Lower leg skin (tissue), 3 donors: Measurements from ENCODE around the gene GPR84.

Experiments
- POLR2A ChIP-seq, 2 donors: fragments of 450-650 bp; IDR thresholded peaks; one replicate each; pipeline ENCODE4 v1.6.1; 2016 to 2017; ENCODE audit warnings: antibody characterized with exemption in 2 of 2, mild to moderate bottlenecking in 1 of 2, moderate library complexity in 1 of 2
- TF ChIP-seq, protein P1 (sequence below), 3 donors: fragments of 450-650 bp; IDR thresholded peaks; one replicate each; pipeline ENCODE4 v1.5.1; 2016; ENCODE audit warnings: antibody characterized with exemption in 3 of 3, mild to moderate bottlenecking in 3 of 3, moderate library complexity in 2 of 3

DNA sequence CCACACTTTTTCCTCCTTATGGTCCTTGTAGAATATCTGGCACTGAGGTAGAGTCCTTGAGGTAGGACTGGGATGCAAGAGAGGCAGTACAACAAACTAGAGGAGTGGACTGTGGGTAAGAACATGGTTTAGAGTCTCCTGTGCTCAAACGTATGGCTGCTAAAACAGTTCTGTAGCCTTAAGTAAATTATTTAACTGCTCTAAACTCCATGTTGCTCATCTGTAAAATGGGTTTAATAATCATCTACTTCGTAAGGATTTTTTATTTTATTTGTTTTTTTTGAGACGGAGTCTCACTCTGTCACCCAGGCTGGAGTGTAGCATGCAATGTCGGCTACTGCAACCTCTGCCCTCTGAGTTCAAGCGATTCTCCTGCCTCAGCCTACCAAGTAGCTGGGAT is 42.9 kb downstream of the GPR84 start:
- TF ChIP-seq, protein P1, sequence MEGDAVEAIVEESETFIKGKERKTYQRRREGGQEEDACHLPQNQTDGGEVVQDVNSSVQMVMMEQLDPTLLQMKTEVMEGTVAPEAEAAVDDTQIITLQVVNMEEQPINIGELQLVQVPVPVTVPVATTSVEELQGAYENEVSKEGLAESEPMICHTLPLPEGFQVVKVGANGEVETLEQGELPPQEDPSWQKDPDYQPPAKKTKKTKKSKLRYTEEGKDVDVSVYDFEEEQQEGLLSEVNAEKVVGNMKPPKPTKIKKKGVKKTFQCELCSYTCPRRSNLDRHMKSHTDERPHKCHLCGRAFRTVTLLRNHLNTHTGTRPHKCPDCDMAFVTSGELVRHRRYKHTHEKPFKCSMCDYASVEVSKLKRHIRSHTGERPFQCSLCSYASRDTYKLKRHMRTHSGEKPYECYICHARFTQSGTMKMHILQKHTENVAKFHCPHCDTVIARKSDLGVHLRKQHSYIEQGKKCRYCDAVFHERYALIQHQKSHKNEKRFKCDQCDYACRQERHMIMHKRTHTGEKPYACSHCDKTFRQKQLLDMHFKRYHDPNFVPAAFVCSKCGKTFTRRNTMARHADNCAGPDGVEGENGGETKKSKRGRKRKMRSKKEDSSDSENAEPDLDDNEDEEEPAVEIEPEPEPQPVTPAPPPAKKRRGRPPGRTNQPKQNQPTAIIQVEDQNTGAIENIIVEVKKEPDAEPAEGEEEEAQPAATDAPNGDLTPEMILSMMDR (IDR thresholded peaks at IDR 0.05) = no peak
- no peak for TF ChIP-seq POLR2A (IDR thresholded peaks at IDR 0.05)
